22Rv1 (cell line): ENCODE data around the gene GOLGA6D.
"Not testable (repeated sequence)": the region's sequence is repeated elsewhere in the genome, so short reads cannot be mapped to it uniquely, and the experiment has no call there.

Experiments
- ZFX ChIP-seq: fragments of 450-650 bp; IDR thresholded peaks from 2 replicates; pipeline ENCODE4 v1.6.1; 2017; ENCODE audit warnings: antibody characterized with exemption, borderline replicate concordance
- TF ChIP-seq, protein P1 (sequence below): fragments of 450-650 bp; IDR thresholded peaks from 2 replicates; pipeline ENCODE4 v1.5.1; 2017; ENCODE audit warnings: mild to moderate bottlenecking

- TF ChIP-seq, protein P1, sequence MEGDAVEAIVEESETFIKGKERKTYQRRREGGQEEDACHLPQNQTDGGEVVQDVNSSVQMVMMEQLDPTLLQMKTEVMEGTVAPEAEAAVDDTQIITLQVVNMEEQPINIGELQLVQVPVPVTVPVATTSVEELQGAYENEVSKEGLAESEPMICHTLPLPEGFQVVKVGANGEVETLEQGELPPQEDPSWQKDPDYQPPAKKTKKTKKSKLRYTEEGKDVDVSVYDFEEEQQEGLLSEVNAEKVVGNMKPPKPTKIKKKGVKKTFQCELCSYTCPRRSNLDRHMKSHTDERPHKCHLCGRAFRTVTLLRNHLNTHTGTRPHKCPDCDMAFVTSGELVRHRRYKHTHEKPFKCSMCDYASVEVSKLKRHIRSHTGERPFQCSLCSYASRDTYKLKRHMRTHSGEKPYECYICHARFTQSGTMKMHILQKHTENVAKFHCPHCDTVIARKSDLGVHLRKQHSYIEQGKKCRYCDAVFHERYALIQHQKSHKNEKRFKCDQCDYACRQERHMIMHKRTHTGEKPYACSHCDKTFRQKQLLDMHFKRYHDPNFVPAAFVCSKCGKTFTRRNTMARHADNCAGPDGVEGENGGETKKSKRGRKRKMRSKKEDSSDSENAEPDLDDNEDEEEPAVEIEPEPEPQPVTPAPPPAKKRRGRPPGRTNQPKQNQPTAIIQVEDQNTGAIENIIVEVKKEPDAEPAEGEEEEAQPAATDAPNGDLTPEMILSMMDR, result not testable (repeated sequence)
- TF ChIP-seq ZFX, result not testable (repeated sequence)
These were observed 23.9 kb upstream of the GOLGA6D start for GRCh38 chr15:75258620-75259343.
